Esophagus squamous epithelium (tissue), 4 donors: ENCODE measurements around the gene PODNL1.

ENCODE experiments used
- CTCF ChIP-seq, 6 experiments: fragments of 450-650 bp in 4 of 6; fragments of 200-600 bp in 2 of 6; sonication (generic) in 2 of 6; IDR thresholded peaks; one replicate each; pipeline ENCODE4 v1.5.1; 2016 to 2019; ENCODE audit warnings: antibody characterized with exemption in 6 of 6, mild to moderate bottlenecking in 4 of 6, moderate library complexity in 4 of 6
- POLR2A ChIP-seq, 4 donors: fragments of 450-650 bp; IDR thresholded peaks; one replicate each; pipeline ENCODE4 v1.6.1; 2017; ENCODE audit warnings: antibody characterized with exemption in 4 of 4, mild to moderate bottlenecking in 4 of 4, moderate library complexity in 3 of 4

GRCh38 chr19:13981988-13982501, 43.8 kb upstream of the PODNL1 start:
- TF ChIP-seq CTCF (IDR thresholded peaks at IDR 0.05) (no peak), POLR2A (IDR thresholded peaks at IDR 0.05) (no peak)
